Tibial artery (tissue), 4 donors: Measurements from ENCODE around the gene GARNL3.
A peak's percentile ranks its signal among the peaks of the same experiment; 100 is the strongest.

ENCODE experiments used
- DNase-seq, 2 donors: peaks; one replicate each; pipeline ENCODE4 v3.0.0-alpha.2; 2019
- H3K27ac ChIP-seq, 2 donors: fragments of 200-600 bp; sonication (generic) in 1 of 2; 1 replicate in 1 of 2; 2 replicates in 1 of 2; pipeline ENCODE4 v1.5.1; 2018 to 2019; ENCODE audit warnings: mild to moderate bottlenecking in 1 of 2
- H3K27me3 ChIP-seq, 2 donors: fragments of 200-600 bp; sonication (generic) in 1 of 2; one replicate each; pipeline versions ENCODE4 v1.5.1 to v1.6.0; 2016 to 2019
- H3K36me3 ChIP-seq, 3 donors: fragments of 200-600 bp; sonication (generic) in 2 of 3; one replicate each; pipeline ENCODE4 v1.5.1; 2016 to 2019; ENCODE audit warnings: mild to moderate bottlenecking in 2 of 3
- H3K4me1 ChIP-seq, 4 donors: fragments of 200-600 bp; sonication (generic) in 2 of 4; 1 replicate in 3 of 4; 2 replicates in 1 of 4; pipeline ENCODE4 v1.5.1; 2016 to 2019
- H3K4me3 ChIP-seq, 2 donors: fragments of 200-600 bp; sonication (generic) in 1 of 2; 1 replicate in 1 of 2; 2 replicates in 1 of 2; pipeline ENCODE4 v1.5.1; 2018 to 2019; ENCODE audit warnings: mild to moderate bottlenecking in 2 of 2
- H3K9me3 ChIP-seq, 3 donors: fragments of 200-600 bp; sonication (generic) in 1 of 3; one replicate each; pipeline ENCODE4 v1.5.1; 2016 to 2019
- intact Hi-C: fragments of 100-400 bp; cut with DNase I; formaldehyde crosslinking; loops from one replicate; pipeline ENCODE4 v1.15.0; 2023; ENCODE audit warnings: low total_unique reads
- TF ChIP-seq, protein P1 (sequence below), 2 experiments: fragments of 200-600 bp in 1 of 2; fragments of 450-650 bp in 1 of 2; IDR thresholded peaks; one replicate each; pipeline ENCODE4 v1.5.1; 2017 to 2019; ENCODE audit warnings: antibody characterized with exemption in 2 of 2, mild to moderate bottlenecking in 1 of 2, moderate library complexity in 1 of 2

Gene GARNL3

DNA sequence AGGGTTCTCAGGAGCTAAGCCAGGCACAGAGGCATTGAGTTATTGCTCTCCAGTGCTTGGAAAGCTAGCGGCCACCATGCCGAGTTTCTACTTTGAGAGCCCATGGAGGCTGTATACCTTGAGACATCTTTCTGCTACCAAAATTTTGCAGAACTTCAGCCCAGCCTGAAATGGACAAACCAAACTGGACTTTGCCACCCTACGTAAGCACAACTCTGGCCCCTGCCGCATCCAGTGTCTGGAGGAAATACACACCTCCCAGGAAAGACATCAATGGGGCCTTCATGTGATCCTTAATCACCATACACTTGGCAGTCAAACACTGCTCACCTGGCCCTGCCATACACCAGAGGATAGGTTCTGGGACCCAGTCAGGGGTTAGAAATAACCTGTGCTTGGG lies 27.8 kb downstream of the GARNL3 start:
- H3K4me1 ChIP-seq: peaks cover 0 to 61% (median 37%) of the 10 kb centered on the region in 4 donors
- H3K27me3 ChIP-seq: no peaks in the 10 kb centered on the region
- peak in 1 of 2 donors; percentile 44 for DNase-seq
- TF ChIP-seq, protein P1, sequence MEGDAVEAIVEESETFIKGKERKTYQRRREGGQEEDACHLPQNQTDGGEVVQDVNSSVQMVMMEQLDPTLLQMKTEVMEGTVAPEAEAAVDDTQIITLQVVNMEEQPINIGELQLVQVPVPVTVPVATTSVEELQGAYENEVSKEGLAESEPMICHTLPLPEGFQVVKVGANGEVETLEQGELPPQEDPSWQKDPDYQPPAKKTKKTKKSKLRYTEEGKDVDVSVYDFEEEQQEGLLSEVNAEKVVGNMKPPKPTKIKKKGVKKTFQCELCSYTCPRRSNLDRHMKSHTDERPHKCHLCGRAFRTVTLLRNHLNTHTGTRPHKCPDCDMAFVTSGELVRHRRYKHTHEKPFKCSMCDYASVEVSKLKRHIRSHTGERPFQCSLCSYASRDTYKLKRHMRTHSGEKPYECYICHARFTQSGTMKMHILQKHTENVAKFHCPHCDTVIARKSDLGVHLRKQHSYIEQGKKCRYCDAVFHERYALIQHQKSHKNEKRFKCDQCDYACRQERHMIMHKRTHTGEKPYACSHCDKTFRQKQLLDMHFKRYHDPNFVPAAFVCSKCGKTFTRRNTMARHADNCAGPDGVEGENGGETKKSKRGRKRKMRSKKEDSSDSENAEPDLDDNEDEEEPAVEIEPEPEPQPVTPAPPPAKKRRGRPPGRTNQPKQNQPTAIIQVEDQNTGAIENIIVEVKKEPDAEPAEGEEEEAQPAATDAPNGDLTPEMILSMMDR (IDR thresholded peaks at IDR 0.05): no peak
- H3K36me3 ChIP-seq: no peaks in the 10 kb centered on the region
- intact Hi-C loops: no loop called here
- H3K9me3 ChIP-seq: no peaks in the 10 kb centered on the region
- peak overlapping the region; percentile 69 to 71 for H3K27ac ChIP-seq
- no peak overlapping the region for H3K4me3 ChIP-seq

DNA sequence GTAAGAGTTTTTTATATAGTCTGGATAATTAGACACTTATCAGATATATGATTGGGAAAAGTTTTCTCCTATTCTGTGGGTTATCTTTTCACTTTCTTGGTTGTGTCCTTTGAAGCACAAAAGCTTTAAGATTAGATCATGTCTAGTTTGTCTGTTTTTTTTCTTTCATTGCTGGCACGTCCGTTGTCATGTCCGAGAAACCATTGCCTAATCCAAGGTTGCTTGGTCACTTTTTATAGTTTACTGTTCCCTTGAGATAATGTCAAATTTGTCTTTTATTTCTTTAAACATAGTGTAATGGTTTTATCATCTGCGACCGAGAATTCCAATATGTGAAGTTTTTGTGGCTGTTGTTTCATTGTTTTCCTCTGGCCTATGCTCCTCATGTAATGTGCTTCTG lies 28.8 kb downstream of the GARNL3 start:
- H3K4me3 ChIP-seq: no peak overlapping the region
- no peaks in the 10 kb centered on the region for H3K9me3 ChIP-seq
- H3K27me3 ChIP-seq: no peaks in the 10 kb centered on the region
- peak overlapping the region; percentile 69 to 71 for H3K27ac ChIP-seq
- no peaks in the 10 kb centered on the region for H3K36me3 ChIP-seq
- TF ChIP-seq, protein P1 (IDR thresholded peaks at IDR 0.05): no peak
- intact Hi-C loops: no loop called here
- DNase-seq: no peak
- peaks cover 0 to 61% (median 36%) of the 10 kb centered on the region in 4 donors for H3K4me1 ChIP-seq

DNA sequence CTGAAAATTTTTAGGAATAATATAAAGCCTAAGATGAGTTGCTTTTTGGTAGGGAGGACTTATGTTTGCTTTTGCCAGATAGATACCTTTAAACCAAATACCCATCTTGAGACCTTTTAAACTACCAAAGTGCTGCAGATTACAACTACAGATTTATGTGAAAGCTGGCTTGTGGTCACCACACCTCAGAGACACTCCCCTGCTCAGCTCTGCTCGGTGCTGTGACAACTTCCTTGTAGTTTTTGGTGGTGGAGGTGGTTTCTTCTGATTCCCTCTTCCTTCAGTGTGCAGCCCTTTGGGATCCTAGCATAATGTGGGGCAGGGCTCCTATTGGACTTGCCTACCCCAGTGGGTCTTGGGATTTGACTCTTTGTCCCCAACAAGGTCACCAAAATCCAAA lies 29.2 kb downstream of the GARNL3 start:
- H3K4me3 ChIP-seq: no peak overlapping the region
- TF ChIP-seq, protein P1 (IDR thresholded peaks at IDR 0.05): no peak
- H3K27me3 ChIP-seq: no peaks in the 10 kb centered on the region
- peak overlapping the region; percentile 69 to 71 for H3K27ac ChIP-seq
- DNase-seq: no peak
- no peaks in the 10 kb centered on the region for H3K36me3 ChIP-seq
- H3K9me3 ChIP-seq: no peaks in the 10 kb centered on the region
- H3K4me1 ChIP-seq: peaks cover 0 to 61% (median 36%) of the 10 kb centered on the region in 4 donors
- intact Hi-C loops: no loop called here

DNA sequence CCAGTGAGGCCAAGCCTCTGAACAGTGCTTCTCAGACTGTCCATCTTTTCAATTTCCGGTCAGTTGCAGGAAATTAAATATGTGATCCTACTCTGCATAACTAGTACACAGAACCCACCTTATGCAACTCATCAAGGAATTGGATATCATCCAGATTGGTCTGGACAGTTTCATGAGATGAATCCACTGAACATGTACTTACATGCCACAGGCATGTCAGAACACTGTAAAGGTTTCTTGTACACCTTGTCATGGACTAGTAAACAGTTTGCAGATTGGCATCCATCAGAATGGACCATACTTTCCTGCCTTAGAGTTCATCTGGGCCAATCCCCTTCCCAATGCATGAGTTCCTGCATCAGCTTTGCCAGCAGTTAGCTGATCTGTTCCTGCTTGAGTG lies 30.4 kb downstream of the GARNL3 start:
- peak overlapping the region; percentile 69 to 71 for H3K27ac ChIP-seq
- TF ChIP-seq, protein P1 (IDR thresholded peaks at IDR 0.05): no peak

DNA sequence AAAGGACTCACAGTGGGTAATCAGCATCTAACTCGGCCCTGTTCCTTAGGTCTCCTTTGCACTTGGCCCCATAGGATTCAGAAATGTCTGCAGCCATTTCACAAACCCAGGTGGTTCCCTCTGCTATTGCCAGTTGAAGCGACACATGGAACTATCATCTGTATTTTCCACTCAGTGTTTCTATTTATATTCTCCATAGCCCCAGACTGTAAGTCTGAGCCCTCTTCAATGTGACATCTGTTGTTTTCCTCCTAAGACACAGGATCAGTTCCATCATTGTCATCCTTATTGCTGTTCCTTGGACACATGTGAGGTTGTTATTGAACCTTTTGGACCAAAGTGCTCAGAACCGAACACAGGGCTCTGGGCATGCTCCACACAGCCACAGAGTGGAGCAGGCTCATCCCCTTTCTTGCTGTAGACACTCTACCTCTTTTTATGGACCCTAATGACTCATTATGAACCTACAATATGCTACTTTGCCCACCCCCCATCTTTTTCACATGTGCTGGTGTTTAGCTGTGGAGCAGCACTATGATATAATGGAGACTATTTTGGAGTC lies 36.4 kb downstream of the GARNL3 start:
- no peak overlapping the region for H3K27ac ChIP-seq
- no peak overlapping the region for H3K4me3 ChIP-seq
- TF ChIP-seq, protein P1 (IDR thresholded peaks at IDR 0.05): no peak
- no peak for DNase-seq
- no peaks in the 10 kb centered on the region for H3K9me3 ChIP-seq
- intact Hi-C loops: loop anchor here (10.0 kb wide), 1 partner anchor 56 kb away; no protein-coding TSS in a partner anchor
- no peaks in the 10 kb centered on the region for H3K36me3 ChIP-seq
- peaks cover 0 to 2% (median 0%) of the 10 kb centered on the region in 4 donors for H3K4me1 ChIP-seq
- H3K27me3 ChIP-seq: no peaks in the 10 kb centered on the region

More for the DNA sequence above, 30.4 kb downstream of the GARNL3 start:
- Histone ChIP-seq H3K27me3 (no peaks in the 10 kb centered on the region), H3K36me3 (no peaks in the 10 kb centered on the region), H3K4me3 (no peak overlapping the region), H3K4me1 (peaks cover 0 to 56% (median 35%) of the 10 kb centered on the region in 4 donors), H3K9me3 (no peaks in the 10 kb centered on the region)
- intact Hi-C loops: no loop called here
- no peak for DNase-seq
